Measurements from ENCODE around the gene ADAMTSL3. TPM values are rescaled to one million over a fixed set of nuclear protein-coding genes. Genes with fewer than 3 reads are reported as not detected.

Gene ADAMTSL3
- total RNA-seq, 1 experiment from 2014 or later: 2.6 TPM

- Histone ChIP-seq H3K9me3 (replicated peaks) (no peaks in the 10 kb centered on the region; the same call in 1 of the 2 replicates), H3K27me3 (replicated peaks) (no peaks in the 10 kb centered on the region), H3K4me1 (replicated peaks) (no peaks in the 10 kb centered on the region), H3K36me3 (no peaks in the 10 kb centered on the region), H3K27ac (no peak overlapping the region), H3K4me3 (no peak overlapping the region)
- DNase-seq (ENCODE audit: low read depth in 1 of 2, low spot score in 2 of 2): no peak
Measured at GRCh38 chr15:83928878-83929418, 275.0 kb downstream of the ADAMTSL3 start.

GRCh38 chr15:83929619-83930018, 275.7 kb downstream of the ADAMTSL3 start:
- DNase-seq (ENCODE audit: low read depth in 1 of 2, low spot score in 2 of 2): no peak
- H3K4me1 ChIP-seq (replicated peaks): no peaks in the 10 kb centered on the region
- no peak overlapping the region for H3K27ac ChIP-seq
- H3K4me3 ChIP-seq: no peak overlapping the region
- no peaks in the 10 kb centered on the region for H3K36me3 ChIP-seq
- no peaks in the 10 kb centered on the region for H3K9me3 ChIP-seq (replicated peaks)
- no peaks in the 10 kb centered on the region for H3K27me3 ChIP-seq (replicated peaks)

- no peaks in the 10 kb centered on the region for H3K27me3 ChIP-seq (replicated peaks)
- H3K9me3 ChIP-seq (replicated peaks): no peaks in the 10 kb centered on the region
- no peak for DNase-seq (ENCODE audit: low read depth in 1 of 2, low spot score in 2 of 2)
- H3K4me3 ChIP-seq: no peak overlapping the region
- H3K27ac ChIP-seq: no peak overlapping the region
- no peaks in the 10 kb centered on the region for H3K4me1 ChIP-seq (replicated peaks)
- H3K36me3 ChIP-seq: no peaks in the 10 kb centered on the region
Measured at GRCh38 chr15:83930392-83931212, 276.7 kb downstream of the ADAMTSL3 start.

- no peaks in the 10 kb centered on the region for H3K9me3 ChIP-seq (replicated peaks)
- no peak for DNase-seq (ENCODE audit: low read depth in 1 of 2, low spot score in 2 of 2)
- H3K36me3 ChIP-seq: no peaks in the 10 kb centered on the region
- H3K4me3 ChIP-seq: no peak overlapping the region
- H3K4me1 ChIP-seq (replicated peaks): no peaks in the 10 kb centered on the region
- H3K27ac ChIP-seq: no peak overlapping the region
- H3K27me3 ChIP-seq (replicated peaks): no peaks in the 10 kb centered on the region
Measured at GRCh38 chr15:83935774-83936173, 281.9 kb downstream of the ADAMTSL3 start.

- H3K27ac ChIP-seq: no peak overlapping the region
- H3K9me3 ChIP-seq (replicated peaks): no peaks in the 10 kb centered on the region
- H3K27me3 ChIP-seq (replicated peaks): no peaks in the 10 kb centered on the region
- H3K4me3 ChIP-seq: no peak overlapping the region
- H3K36me3 ChIP-seq: no peaks in the 10 kb centered on the region
- no peak for DNase-seq (ENCODE audit: low read depth in 1 of 2, low spot score in 2 of 2)
- H3K4me1 ChIP-seq (replicated peaks): no peaks in the 10 kb centered on the region
Measured at GRCh38 chr15:83940136-83940535, 286.2 kb downstream of the ADAMTSL3 start.

- DNase-seq (ENCODE audit: low read depth in 1 of 2, low spot score in 2 of 2): no peak
- Histone ChIP-seq H3K4me3 (no peak overlapping the region), H3K27ac (no peak overlapping the region), H3K4me1 (replicated peaks) (no peaks in the 10 kb centered on the region), H3K9me3 (replicated peaks) (no peaks in the 10 kb centered on the region), H3K36me3 (no peaks in the 10 kb centered on the region), H3K27me3 (replicated peaks) (no peaks in the 10 kb centered on the region)
Measured at GRCh38 chr15:83943043-83943442, 289.1 kb downstream of the ADAMTSL3 start.

GRCh38 chr15:83943849-83944404, 290.0 kb downstream of the ADAMTSL3 start:
- DNase-seq (ENCODE audit: low read depth in 1 of 2, low spot score in 2 of 2): no peak
- Histone ChIP-seq H3K27ac (no peak overlapping the region), H3K27me3 (replicated peaks) (no peaks in the 10 kb centered on the region), H3K36me3 (no peaks in the 10 kb centered on the region), H3K9me3 (replicated peaks) (no peaks in the 10 kb centered on the region), H3K4me1 (replicated peaks) (no peaks in the 10 kb centered on the region), H3K4me3 (no peak overlapping the region)

GRCh38 chr15:83947156-83947555, 293.2 kb downstream of the ADAMTSL3 start:
- no peaks in the 10 kb centered on the region for H3K36me3 ChIP-seq
- no peak overlapping the region for H3K27ac ChIP-seq
- no peaks in the 10 kb centered on the region for H3K4me1 ChIP-seq (replicated peaks)
- H3K9me3 ChIP-seq (replicated peaks): no peaks in the 10 kb centered on the region
- no peak overlapping the region for H3K4me3 ChIP-seq
- no peaks in the 10 kb centered on the region for H3K27me3 ChIP-seq (replicated peaks)
- no peak for DNase-seq (ENCODE audit: low read depth in 1 of 2, low spot score in 2 of 2)

- no peak overlapping the region for H3K4me3 ChIP-seq
- no peak overlapping the region for H3K27ac ChIP-seq
- no peaks in the 10 kb centered on the region for H3K9me3 ChIP-seq (replicated peaks)
- no peaks in the 10 kb centered on the region for H3K27me3 ChIP-seq (replicated peaks)
- no peaks in the 10 kb centered on the region for H3K4me1 ChIP-seq (replicated peaks)
- no peaks in the 10 kb centered on the region for H3K36me3 ChIP-seq
- no peak for DNase-seq (ENCODE audit: low read depth in 1 of 2, low spot score in 2 of 2)
Measured at GRCh38 chr15:83954506-83954905, 300.6 kb downstream of the ADAMTSL3 start.

- Histone ChIP-seq H3K4me1 (replicated peaks) (no peaks in the 10 kb centered on the region), H3K36me3 (no peaks in the 10 kb centered on the region), H3K9me3 (replicated peaks) (no peaks in the 10 kb centered on the region), H3K27ac (no peak overlapping the region), H3K4me3 (no peak overlapping the region), H3K27me3 (replicated peaks) (no peaks in the 10 kb centered on the region)
- no peak for DNase-seq (ENCODE audit: low read depth in 1 of 2, low spot score in 2 of 2)
Measured at GRCh38 chr15:83955806-83956265, 301.9 kb downstream of the ADAMTSL3 start.

GRCh38 chr15:83956887-83957286, 303.0 kb downstream of the ADAMTSL3 start:
- Histone ChIP-seq H3K36me3 (no peaks in the 10 kb centered on the region), H3K4me1 (replicated peaks) (no peaks in the 10 kb centered on the region), H3K9me3 (replicated peaks) (no peaks in the 10 kb centered on the region), H3K27me3 (replicated peaks) (no peaks in the 10 kb centered on the region), H3K4me3 (no peak overlapping the region), H3K27ac (no peak overlapping the region)
- no peak for DNase-seq (ENCODE audit: low read depth in 1 of 2, low spot score in 2 of 2)

GRCh38 chr15:83959477-83959876, 305.6 kb downstream of the ADAMTSL3 start:
- no peaks in the 10 kb centered on the region for H3K36me3 ChIP-seq
- H3K4me1 ChIP-seq (replicated peaks): no peaks in the 10 kb centered on the region
- no peak for DNase-seq (ENCODE audit: low read depth in 1 of 2, low spot score in 2 of 2)
- H3K4me3 ChIP-seq: no peak overlapping the region
- no peaks in the 10 kb centered on the region for H3K9me3 ChIP-seq (replicated peaks)
- no peak overlapping the region for H3K27ac ChIP-seq
- no peaks in the 10 kb centered on the region for H3K27me3 ChIP-seq (replicated peaks)

GRCh38 chr15:83960192-83960829, 306.4 kb downstream of the ADAMTSL3 start:
- Histone ChIP-seq H3K4me1 (replicated peaks) (no peaks in the 10 kb centered on the region), H3K27ac (no peak overlapping the region), H3K27me3 (replicated peaks) (no peaks in the 10 kb centered on the region), H3K4me3 (no peak overlapping the region), H3K36me3 (no peaks in the 10 kb centered on the region), H3K9me3 (replicated peaks) (no peaks in the 10 kb centered on the region)
- no peak for DNase-seq (ENCODE audit: low read depth in 1 of 2, low spot score in 2 of 2)

- H3K27me3 ChIP-seq (replicated peaks): no peaks in the 10 kb centered on the region
- no peak overlapping the region for H3K4me3 ChIP-seq
- no peak for DNase-seq (ENCODE audit: low read depth in 1 of 2, low spot score in 2 of 2)
- H3K36me3 ChIP-seq: no peaks in the 10 kb centered on the region
- no peaks in the 10 kb centered on the region for H3K4me1 ChIP-seq (replicated peaks)
- H3K27ac ChIP-seq: no peak overlapping the region
- no peaks in the 10 kb centered on the region for H3K9me3 ChIP-seq (replicated peaks)
Measured at GRCh38 chr15:83961311-83961710, 307.4 kb downstream of the ADAMTSL3 start.

Measured in SJSA1 (cell line).